HEK293 (cell line): Measurements from ENCODE around the gene MICU1.
A peak's percentile ranks its signal among the peaks of the same experiment; 100 is the strongest.

Experiments used
- CTCF ChIP-seq: fragments of 450-650 bp; formaldehyde crosslinking; IDR thresholded peaks from 2 replicates; pipeline ENCODE4 v1.5.1; 2016; ENCODE audit warnings: missing biosample characterization, missing genetic modification characterization
- REST ChIP-seq: fragments of 450-650 bp; formaldehyde crosslinking; IDR thresholded peaks from 2 replicates; pipeline ENCODE4 v1.5.1; 2016; ENCODE audit warnings: missing biosample characterization, missing genetic modification characterization
- SETDB1 ChIP-seq: IDR thresholded peaks from one replicate; pipeline ENCODE4 v1.6.1; 2017; ENCODE audit warnings: mild to moderate bottlenecking, low read length, moderate library complexity, mixed read lengths; ENCODE audit not compliant: insufficient read length
- TCF7L2 ChIP-seq: IDR thresholded peaks from 2 replicates; pipeline ENCODE4 v1.6.1; 2011; ENCODE audit warnings: low read depth, mild to moderate bottlenecking, inconsistent platforms, low read length, moderate library complexity, borderline replicate concordance
- YY1 ChIP-seq: fragments of 450-650 bp; formaldehyde crosslinking; IDR thresholded peaks from 2 replicates; pipeline ENCODE4 v1.5.1; 2018; ENCODE audit warnings: missing biosample characterization, missing genetic modification characterization
- ZBTB21 ChIP-seq: fragments of 450-650 bp; formaldehyde crosslinking; IDR thresholded peaks from 2 replicates; pipeline ENCODE4 v1.5.1; 2017; ENCODE audit warnings: missing biosample characterization, missing genetic modification characterization
- ZEB2 ChIP-seq: fragments of 450-650 bp; formaldehyde crosslinking; IDR thresholded peaks from 2 replicates; pipeline ENCODE4 v1.5.1; 2016; ENCODE audit warnings: missing biosample characterization, missing genetic modification characterization
- ZNF146 ChIP-seq: fragments of 450-650 bp; formaldehyde crosslinking; IDR thresholded peaks from 2 replicates; pipeline ENCODE4 v1.5.1; 2016; ENCODE audit warnings: missing biosample characterization, missing genetic modification characterization
- ZNF18 ChIP-seq: fragments of 450-650 bp; formaldehyde crosslinking; IDR thresholded peaks from 2 replicates; pipeline ENCODE4 v1.5.1; 2016; ENCODE audit warnings: missing biosample characterization, missing genetic modification characterization
- ZNF184 ChIP-seq: fragments of 450-650 bp; IDR thresholded peaks from 2 replicates; pipeline ENCODE4 v1.5.1; 2018; ENCODE audit warnings: missing biosample characterization, mild to moderate bottlenecking, missing genetic modification characterization
- ZNF600 ChIP-seq: fragments of 450-650 bp; formaldehyde crosslinking; IDR thresholded peaks from 2 replicates; pipeline ENCODE4 v1.5.1; 2016; ENCODE audit warnings: missing biosample characterization, missing genetic modification characterization
- ZNF677 ChIP-seq: fragments of 450-650 bp; IDR thresholded peaks from 2 replicates; pipeline ENCODE4 v1.5.0; 2018; ENCODE audit warnings: missing biosample characterization, mild to moderate bottlenecking, missing genetic modification characterization, moderate library complexity

- TF ChIP-seq CTCF (tag by site-specific recombination) (no peak), TCF7L2 (no peak), REST (tag by site-specific recombination) (no peak), ZBTB21 (tag by site-specific recombination) (no peak), ZNF184 (tag by site-specific recombination) (no peak), ZNF18 (tag by site-specific recombination) (no peak), ZNF600 (tag by site-specific recombination) (peak; percentile 36; the same call in 1 of the 2 replicates), YY1 (no peak), SETDB1 (no peak), ZEB2 (tag by site-specific recombination) (no peak), ZNF677 (no peak), ZNF146 (tag by site-specific recombination) (no peak)
These were observed 9.2 kb downstream of the MICU1 start for GRCh38 chr10:72616716-72617115.
